ENCODE results near the gene TRAF6.
"Not testable (repeated sequence)": the region's sequence is repeated elsewhere in the genome, so short reads cannot be mapped to it uniquely, and the experiment has no call there.

The TRAF6 gene

DNA sequence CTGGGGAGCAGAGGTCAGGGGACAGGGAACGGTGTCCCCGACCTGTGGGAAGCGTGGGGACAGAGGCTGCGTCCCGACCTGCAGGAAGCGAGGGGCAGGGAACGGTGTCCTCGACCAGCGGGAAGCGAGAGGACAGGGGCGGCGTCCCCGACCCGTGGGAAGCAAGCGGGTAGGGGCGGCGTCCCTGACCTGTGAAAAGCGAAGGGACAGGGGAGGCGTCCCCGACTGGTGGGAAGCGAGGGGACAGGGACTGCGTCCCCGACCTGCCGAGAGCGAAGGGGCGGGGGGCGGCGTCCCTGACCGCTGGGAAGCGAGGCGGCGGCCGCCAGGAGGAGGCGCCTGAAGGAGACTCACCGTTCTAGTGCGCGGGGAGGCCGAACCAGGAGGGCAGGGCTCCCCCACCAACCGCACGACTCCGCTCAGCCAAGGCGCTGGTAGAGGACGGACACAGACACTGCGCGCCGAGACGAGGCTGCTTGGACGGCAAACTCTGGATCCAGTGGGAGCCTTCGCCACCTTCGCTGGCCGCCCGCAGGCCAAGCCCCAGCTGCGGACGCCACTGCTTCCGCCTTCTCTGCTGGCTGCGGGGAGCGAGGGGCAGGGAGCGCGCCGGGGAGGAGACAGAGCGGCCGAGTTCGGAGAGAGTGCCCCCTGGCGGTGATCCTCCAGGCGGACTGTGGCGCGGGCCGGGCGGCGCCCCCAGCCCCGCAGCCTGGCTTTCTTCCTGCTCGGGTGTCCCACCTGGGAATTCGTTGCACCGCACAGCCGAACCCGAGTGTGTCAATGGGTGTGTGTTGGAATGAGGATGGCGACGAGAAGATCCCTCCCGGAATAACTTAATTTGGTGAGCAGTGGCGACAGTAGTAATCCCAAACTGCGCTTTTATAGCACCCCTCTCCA is at the start of gene TRAF6:
Gene TRAF6, minus strand, starts transcription at position 579 of the 900 bp plus-strand sequence. CDS start 8,757 bp downstream, outside the sequence.
- DNase-seq: peak; percentile 79

- DNase-seq: no peak
These were observed 48.7 kb upstream of the TRAF6 start for GRCh38 chr11:36558571-36559413.

DNA sequence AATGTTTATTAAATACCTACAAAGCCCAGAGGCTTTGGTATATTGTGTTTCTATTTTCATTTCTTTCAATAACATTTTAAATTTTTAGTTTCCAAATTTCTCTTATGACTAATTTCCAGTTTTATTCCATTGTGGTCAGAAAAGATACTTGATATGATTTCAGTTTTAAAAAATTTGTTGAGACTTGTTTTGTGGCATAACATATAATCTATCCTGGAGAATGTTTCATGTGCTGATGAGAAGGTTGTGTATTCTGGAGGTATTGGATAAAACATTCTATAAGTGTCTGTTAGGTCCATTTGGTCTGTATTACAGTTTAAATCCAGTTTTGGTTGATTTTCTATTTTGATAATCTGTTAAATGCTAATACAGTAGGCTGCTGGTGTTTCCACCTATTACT is 47.9 kb upstream of the TRAF6 start:
- no peak for DNase-seq

- DNase-seq: not testable (repeated sequence)
These were observed 47.3 kb upstream of the TRAF6 start for GRCh38 chr11:36557390-36557789.

GRCh38 chr11:36550385-36551115 is 40.5 kb upstream of the TRAF6 start:
- no peak for DNase-seq

DNA sequence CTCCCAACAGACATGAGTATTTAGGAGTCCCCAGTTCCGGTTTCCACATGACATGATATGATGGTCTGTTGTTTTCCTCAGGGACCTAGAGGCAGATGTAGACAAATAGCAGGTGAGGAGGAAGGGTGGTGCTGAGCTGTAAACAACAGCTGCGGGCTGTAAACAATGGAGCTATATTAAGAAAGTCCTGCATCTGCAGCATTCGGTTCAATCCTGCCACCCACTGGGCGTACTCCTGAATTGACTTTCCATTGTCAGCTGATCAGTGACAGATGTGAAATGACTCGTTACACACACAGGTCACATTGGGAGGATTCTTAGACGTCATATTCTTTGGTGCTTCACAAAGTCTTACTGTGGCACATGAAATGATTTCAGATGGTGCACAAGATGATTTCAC is 30.9 kb upstream of the TRAF6 start:
- peak; percentile 60 for DNase-seq

DNA sequence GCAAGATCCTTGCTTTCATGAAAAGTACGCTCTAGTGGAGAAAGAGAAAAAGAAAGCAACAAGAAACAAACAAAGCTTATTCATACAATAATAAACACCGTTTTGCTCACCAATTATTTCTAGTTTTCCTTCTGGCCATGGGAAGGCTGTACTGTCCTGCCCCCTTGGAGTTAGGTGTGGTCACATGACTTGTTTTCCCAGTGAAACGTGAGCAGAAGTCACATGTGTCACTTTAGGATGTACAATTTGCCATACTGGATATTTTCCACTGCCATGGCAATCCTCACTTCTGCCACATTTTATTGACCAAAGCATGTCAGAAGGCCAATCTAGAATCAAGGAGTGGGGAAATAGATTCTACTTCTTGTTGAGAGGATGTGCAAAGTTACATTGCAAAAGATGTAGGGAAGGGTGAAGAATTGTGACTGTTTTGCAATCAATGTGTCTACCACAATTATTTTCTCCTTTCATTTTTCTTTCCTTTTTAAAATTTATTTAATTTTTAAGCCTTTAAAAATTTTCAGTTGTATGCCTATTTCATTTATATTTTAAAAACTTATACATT is 24.3 kb upstream of the TRAF6 start:
- no peak for DNase-seq

- DNase-seq: no peak
These were observed 23.0 kb upstream of the TRAF6 start for GRCh38 chr11:36532941-36533601.

DNA sequence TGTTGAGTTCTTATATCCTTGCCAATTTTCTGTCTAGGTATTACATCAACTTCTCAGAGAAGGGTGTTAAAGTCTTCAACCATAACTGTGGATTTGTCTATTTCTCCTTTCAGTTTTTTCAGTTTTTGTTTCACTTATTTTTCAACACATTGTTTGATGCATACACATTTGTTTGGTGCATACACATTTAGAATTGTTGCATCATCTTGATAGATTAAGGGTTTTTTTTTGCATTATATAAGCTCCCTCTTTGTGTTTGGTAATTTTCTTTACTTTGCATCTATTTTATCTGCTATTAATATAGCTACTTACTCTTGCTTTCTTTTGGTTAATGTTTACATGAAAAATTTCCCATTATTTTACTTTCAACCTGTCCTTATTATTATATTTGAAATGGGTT is 20.8 kb upstream of the TRAF6 start:
- DNase-seq: no peak

- DNase-seq: no peak
These were observed 3.9 kb upstream of the TRAF6 start for GRCh38 chr11:36513965-36514364.

- peak; percentile 45 for DNase-seq
These were observed 1.9 kb upstream of the TRAF6 start for GRCh38 chr11:36512016-36512415.

DNA sequence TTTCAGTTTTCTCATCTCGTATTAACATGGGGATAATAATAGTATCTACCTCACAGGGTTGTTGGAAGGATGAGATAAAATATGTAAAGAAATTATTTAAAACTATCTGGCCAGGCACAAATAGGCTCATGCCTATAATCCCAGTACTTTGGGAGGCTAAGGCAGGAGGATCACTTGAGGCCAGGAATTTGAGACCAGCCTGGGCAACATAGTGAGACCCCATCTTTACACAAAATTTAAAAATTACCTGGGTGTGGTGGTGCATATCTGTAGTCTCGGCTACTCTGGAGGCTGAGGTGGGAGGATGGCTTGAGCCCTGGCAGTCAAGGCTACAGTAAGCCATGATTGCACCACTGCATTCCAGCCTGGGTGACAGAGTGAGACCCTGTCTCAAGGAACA is 990 bp upstream of the TRAF6 start:
- DNase-seq: not testable (repeated sequence)

DNA sequence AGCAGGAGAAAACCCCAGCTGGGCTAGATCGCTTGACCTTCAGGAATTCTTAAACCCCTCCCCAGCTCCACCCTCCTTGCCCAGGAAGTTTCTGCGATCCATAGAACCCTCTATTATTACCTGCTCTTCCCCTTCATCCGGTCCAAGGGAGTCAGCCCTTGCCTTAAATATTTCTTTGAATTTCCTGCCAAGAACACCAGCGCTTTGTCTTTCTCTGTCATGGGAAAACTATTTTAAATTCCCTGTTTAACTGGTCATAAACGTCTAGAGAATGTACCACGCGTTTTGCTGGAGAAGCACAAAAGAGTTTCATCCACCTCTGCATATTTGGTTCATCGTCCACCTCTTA is 496 bp upstream of the TRAF6 start:
- DNase-seq: no peak

DNA sequence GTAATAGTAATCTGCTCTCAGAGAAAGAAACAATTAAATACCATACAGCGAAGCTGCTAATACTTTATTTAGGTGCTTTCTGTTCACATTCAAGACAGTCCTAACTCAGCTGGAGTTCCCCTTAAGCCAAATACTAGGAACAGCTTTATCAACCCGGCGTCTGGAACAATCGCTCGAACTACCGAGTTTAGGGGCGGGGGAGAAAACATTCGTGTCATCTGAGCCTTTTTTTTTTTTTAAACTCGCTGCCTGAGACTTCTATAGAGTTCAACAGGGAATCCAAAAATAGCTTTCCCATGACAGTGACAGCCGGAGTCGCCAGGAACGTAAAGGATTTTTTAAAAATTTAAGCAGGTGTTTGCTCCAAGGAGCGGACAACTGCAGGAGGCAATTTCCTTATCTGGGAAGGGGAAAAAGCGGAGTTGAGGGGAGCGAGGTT is 852 bp downstream of the TRAF6 start:
- no peak for DNase-seq

- no peak for DNase-seq
These were observed 1.3 kb downstream of the TRAF6 start for GRCh38 chr11:36508743-36509142.

GRCh38 chr11:36507824-36508489 is 2.1 kb downstream of the TRAF6 start:
- no peak for DNase-seq

DNA sequence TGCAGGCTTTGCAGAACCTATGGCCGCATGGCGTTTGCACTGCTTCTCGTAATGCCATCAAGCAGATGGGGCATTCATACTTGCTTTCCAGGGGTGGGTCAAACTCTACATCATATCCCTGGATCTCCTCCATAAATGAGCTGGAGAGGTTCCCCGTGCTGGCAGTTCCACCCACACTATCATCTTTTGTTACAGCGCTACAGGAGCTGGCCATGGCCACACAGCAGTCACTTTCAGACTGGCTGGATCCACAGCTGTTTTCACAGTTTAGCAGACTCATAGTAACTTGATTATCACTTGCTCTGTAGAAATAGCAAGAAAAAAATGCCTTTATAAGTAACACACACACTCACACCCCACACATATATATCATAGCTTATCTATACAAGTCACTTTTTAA is 8.8 kb downstream of the TRAF6 start:
- no peak for DNase-seq

GRCh38 chr11:36500315-36500721 is 9.8 kb downstream of the TRAF6 start:
- DNase-seq: peak; percentile 95

DNA sequence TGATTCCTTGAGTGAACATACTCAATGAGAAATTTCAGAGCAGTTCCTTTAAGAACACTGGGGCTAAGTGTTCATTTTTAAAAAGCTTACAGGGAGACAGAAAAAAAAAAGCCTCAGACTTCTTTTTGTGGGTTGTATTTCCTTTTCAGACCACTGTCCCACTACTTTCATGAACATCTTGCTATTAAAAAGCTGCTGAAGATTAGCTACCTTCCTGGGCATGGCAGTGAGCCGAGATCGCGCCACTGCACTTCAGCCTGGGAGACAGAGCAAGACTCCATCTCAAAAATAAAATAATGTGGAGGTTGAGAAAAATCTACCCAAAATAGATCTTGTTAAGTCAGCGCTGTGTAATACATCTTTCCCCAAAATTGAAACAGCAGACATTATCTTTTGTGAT is 10.8 kb downstream of the TRAF6 start:
- DNase-seq: no peak

DNA sequence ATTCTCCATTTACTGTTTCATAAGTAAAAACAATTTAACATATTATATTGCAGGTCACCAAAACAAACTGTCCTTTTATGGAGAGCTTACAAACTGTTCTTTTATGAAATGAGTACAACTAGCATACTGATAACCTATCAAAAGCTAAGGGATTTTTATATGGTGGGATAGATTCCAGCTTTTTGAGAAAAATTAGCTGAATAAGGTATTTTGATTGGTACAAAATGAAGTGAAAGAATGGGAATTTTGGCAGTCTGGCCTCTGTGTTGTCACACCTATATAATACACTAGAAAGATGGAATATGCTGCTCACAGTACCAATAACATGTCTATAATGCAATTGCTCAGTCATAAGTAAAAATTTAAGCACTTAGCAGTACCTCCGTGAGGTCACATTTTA is 11.4 kb downstream of the TRAF6 start:
- no peak for DNase-seq

DNA sequence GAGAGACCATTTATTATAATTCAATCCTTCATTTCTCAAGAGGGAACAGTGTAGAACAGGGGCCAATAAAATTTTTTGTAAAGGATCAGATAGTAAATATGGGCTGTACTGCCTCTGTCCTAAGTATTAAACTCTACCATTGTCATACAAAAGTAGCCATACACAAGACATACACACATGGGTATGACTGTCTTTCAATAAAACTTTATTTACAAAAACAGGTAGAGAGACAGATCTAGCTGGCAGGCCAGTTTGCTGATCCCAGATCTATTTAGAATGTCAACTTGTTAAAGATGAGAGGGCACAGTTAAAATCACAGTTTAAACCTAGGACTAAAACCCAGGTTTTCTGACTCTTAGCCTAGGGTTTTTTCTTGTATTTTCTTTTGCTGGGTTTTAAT is 16.7 kb downstream of the TRAF6 start:
- DNase-seq: no peak
